Dendritic cell treated with granulocyte-macrophage colony-stimulating factor and Interleukin-4, amounts not matched to agents 40 ng/mL and 50 ng/mL, for 4 days (primary cell): ENCODE results near the gene DOK4.

ENCODE experiments used
- H3K27ac Mint-ChIP-seq: one replicate; pipeline ENCODE4 v1.8.0; 2022; ENCODE audit warnings: mild to moderate bottlenecking, mixed read lengths
- H3K27me3 Mint-ChIP-seq: one replicate; pipeline ENCODE4 v1.8.0; 2022; ENCODE audit warnings: mild to moderate bottlenecking, mixed read lengths
- H3K36me3 Mint-ChIP-seq: one replicate; pipeline ENCODE4 v1.8.0; 2022; ENCODE audit warnings: low read depth, mixed read lengths
- H3K4me1 Mint-ChIP-seq: one replicate; pipeline ENCODE4 v1.8.0; 2022; ENCODE audit warnings: low read depth, mixed read lengths
- H3K4me3 Mint-ChIP-seq: one replicate; pipeline ENCODE4 v1.8.0; 2022; ENCODE audit warnings: mild to moderate bottlenecking, moderate library complexity, mixed read lengths
- H3K9me3 Mint-ChIP-seq: one replicate; pipeline ENCODE4 v1.8.0; 2022; ENCODE audit warnings: mixed read lengths
- intact Hi-C: fragments of 100-400 bp; cut with micrococcal nuclease; formaldehyde crosslinking; loops from one replicate; pipeline ENCODE4 v1.15.0; 2022

DOK4 gene

GRCh38 chr16:57514791-57515600 is 28.7 kb upstream of the DOK4 start:
- Mint-ChIP-seq H3K4me1 (peaks cover 2% of the 10 kb centered on the region), H3K27ac (no peak overlapping the region), H3K36me3 (no peaks in the 10 kb centered on the region), H3K9me3 (no peaks in the 10 kb centered on the region), H3K27me3 (peaks cover 47% of the 10 kb centered on the region), H3K4me3 (no peak overlapping the region)
- intact Hi-C loops = loop anchor here (5.0 kb wide), 1 partner anchor 213 kb away; no protein-coding TSS in a partner anchor

DNA sequence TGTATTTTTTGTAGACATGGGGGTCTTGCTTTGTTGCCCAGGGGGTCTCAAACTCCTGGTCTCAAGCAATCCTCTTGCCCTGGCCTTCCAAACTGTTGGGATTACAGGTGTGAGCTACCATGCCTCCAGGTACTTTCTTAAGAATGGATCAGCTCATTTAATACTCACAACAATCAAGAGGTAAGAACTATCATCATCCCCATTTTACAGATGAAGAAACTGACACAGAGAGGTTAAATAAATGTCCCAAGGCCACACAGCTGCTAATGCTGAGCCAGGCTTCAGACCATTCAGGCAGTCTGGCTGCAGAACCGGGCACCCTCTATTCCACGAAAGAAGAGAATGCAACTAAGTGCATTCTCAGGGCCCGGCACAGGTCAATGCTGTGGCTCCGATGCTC is 28.1 kb upstream of the DOK4 start:
- Mint-ChIP-seq H3K4me1 (no peaks in the 10 kb centered on the region), H3K9me3 (no peaks in the 10 kb centered on the region), H3K36me3 (no peaks in the 10 kb centered on the region), H3K27me3 (peaks cover 47% of the 10 kb centered on the region), H3K27ac (no peak overlapping the region), H3K4me3 (no peak overlapping the region)
- intact Hi-C loops = no loop called here

DNA sequence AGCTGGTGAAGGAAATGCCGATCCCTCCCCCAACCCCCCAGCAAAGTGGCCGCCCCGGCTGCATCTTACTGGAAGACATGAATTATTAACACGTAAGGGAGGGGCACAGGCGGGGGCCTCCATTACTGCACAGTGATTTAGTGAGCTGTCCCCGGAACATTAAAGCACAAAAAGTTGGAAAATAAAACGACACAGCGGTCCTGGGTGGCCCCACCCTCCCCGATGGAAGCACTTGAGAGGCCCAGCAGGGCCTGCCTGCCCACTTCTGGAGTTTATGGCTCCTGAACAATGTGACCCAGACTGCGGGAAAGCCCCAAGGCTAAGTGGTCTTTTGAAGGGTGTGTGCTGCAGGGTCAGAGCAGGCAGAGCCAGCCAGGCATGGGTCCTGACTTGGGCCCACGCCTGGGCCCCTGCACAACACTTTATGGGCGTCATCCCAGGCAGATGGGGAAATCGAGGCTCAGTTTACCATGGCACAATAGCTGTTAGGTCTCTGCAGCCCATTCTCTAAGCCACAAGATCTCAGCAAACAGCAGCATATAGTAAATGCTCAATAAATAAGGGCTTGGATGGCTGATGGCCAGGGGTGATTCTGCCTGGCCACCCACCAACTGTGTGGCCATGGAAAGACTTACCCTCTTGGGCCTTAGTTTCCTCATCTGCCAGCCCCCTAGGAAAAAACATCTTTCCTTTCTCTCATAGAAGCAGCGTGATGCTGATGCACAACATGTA is 27.2 kb upstream of the DOK4 start:
- peaks cover 46% of the 10 kb centered on the region for H3K27me3 Mint-ChIP-seq
- no peaks in the 10 kb centered on the region for H3K9me3 Mint-ChIP-seq
- intact Hi-C loops = no loop called here
- no peak overlapping the region for H3K27ac Mint-ChIP-seq
- no peaks in the 10 kb centered on the region for H3K4me1 Mint-ChIP-seq
- no peaks in the 10 kb centered on the region for H3K36me3 Mint-ChIP-seq
- H3K4me3 Mint-ChIP-seq = no peak overlapping the region

DNA sequence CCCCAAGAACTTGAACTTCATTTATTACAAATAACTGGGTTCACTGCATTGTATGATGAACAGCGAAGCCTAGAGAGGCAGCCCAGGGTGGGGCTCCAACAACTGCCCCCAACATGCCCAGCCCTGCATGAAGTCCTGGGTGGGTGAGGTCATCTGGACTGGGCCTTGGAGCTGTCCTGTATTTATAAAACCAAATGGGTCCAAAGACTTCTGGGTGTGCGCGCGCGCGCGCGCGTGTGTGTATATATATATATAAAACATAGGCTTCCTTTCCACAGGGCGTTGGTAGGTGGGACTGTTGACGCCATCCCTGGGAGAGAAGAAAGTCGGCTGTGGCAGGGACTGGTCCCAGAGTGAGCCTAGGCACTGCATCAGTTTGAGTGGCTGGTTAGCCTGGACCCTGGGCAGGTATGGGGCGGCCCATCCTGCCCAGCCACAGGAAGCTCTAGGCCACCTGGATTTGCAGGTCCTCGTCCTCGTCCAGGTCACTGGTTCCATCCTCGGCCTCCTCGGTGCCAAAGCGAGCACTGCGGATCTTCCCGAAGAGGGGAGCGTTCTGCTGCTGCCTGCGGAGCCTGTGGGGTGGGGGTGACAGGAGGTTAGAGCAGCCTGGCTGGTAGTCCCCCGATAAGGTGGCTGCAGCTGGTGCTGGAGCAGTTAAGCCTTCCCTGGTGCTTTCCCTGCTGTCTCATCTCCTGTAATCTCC is 26.2 kb upstream of the DOK4 start:
- intact Hi-C loops = no loop called here
- Mint-ChIP-seq H3K4me1 (no peaks in the 10 kb centered on the region), H3K4me3 (no peak overlapping the region)

DNA sequence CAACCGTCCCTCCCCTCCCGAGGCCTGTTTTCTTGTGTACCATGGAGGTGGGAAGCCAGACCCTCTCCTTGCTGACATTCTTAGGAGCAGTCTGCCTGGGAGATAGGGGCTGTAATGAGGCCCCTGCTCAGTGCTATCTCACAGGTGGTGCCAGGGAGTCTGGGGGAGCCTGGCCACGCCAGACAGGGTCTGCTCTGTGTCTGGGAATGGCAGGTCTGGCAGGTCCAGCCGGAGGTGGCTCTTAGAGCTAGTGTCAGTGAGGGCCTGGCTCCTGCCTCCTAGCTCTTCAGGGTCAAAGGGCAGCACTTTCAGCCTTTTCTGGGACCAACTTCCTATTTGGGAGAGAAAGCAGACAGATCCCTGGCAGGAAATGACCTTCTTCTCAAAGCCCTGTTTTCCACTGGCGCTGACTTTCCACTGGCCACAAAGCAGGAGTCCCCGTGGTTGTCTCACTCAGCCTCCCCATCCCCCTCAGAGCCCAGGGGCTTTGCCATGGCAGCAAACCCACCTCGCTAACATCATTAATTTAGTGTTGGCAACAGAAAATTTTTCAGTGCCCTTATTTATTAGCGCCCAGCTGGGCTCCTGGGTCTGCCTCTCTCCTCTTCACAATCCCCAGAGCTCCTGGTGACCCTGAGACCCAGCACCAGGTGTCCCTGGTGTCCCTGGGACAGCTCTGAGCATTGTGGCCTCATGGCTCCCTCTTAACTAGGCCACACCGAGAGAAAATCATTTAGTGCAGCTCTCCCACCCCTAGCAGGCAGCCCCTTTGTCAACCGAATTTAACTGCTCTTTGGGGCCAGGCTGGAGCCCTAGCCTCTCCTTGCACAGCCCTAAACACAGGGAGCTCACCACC is 24.0 kb upstream of the DOK4 start:
- intact Hi-C loops = no loop called here

More for the DNA sequence above, 26.2 kb upstream of the DOK4 start:
- H3K36me3 Mint-ChIP-seq = no peaks in the 10 kb centered on the region
- H3K27me3 Mint-ChIP-seq = peaks cover 42% of the 10 kb centered on the region
- no peaks in the 10 kb centered on the region for H3K9me3 Mint-ChIP-seq
- no peak overlapping the region for H3K27ac Mint-ChIP-seq

GRCh38 chr16:57509231-57509923 is 23.1 kb upstream of the DOK4 start:
- H3K36me3 Mint-ChIP-seq = no peaks in the 10 kb centered on the region
- intact Hi-C loops = no loop called here
- no peak overlapping the region for H3K4me3 Mint-ChIP-seq
- H3K9me3 Mint-ChIP-seq = no peaks in the 10 kb centered on the region
- H3K4me1 Mint-ChIP-seq = no peaks in the 10 kb centered on the region
- H3K27ac Mint-ChIP-seq = no peak overlapping the region
- H3K27me3 Mint-ChIP-seq = peaks cover 40% of the 10 kb centered on the region

More for the DNA sequence above, 24.0 kb upstream of the DOK4 start:
- Mint-ChIP-seq H3K36me3 (no peaks in the 10 kb centered on the region), H3K27me3 (peaks cover 38% of the 10 kb centered on the region), H3K4me3 (no peak overlapping the region), H3K9me3 (no peaks in the 10 kb centered on the region), H3K4me1 (no peaks in the 10 kb centered on the region), H3K27ac (no peak overlapping the region)

DNA sequence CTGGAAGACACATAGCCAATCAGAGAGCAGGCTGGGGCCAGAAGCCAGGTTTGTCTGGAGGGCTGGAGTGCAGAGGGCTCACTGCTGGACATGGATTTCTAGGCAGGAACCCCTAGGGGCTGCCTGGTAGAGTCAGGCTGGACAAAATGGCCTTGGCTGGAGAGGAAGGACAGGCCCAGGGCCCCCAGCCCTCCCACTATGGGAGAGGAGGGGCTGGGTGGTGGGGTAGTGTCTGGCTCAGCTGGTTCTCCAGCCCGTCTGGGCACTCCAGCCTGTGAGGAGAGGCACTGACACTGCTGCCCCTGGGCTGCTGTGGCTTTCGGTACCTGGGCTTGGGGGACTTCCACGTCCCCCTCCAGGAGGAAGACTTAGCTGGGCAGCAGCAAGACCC is 21.7 kb upstream of the DOK4 start:
- Mint-ChIP-seq H3K27ac (no peak overlapping the region), H3K27me3 (peaks cover 37% of the 10 kb centered on the region), H3K9me3 (no peaks in the 10 kb centered on the region), H3K4me1 (no peaks in the 10 kb centered on the region), H3K36me3 (no peaks in the 10 kb centered on the region), H3K4me3 (no peak overlapping the region)
- intact Hi-C loops = no loop called here

GRCh38 chr16:57507136-57508034 is 21.1 kb upstream of the DOK4 start:
- Mint-ChIP-seq H3K27ac (no peak overlapping the region), H3K4me1 (no peaks in the 10 kb centered on the region), H3K4me3 (no peak overlapping the region), H3K9me3 (no peaks in the 10 kb centered on the region), H3K27me3 (peaks cover 37% of the 10 kb centered on the region), H3K36me3 (no peaks in the 10 kb centered on the region)
- intact Hi-C loops = no loop called here

GRCh38 chr16:57505169-57505568 is 18.9 kb upstream of the DOK4 start:
- no peaks in the 10 kb centered on the region for H3K4me1 Mint-ChIP-seq
- no peak overlapping the region for H3K27ac Mint-ChIP-seq
- no peaks in the 10 kb centered on the region for H3K36me3 Mint-ChIP-seq
- H3K4me3 Mint-ChIP-seq = no peak overlapping the region
- peaks cover 49% of the 10 kb centered on the region for H3K27me3 Mint-ChIP-seq
- intact Hi-C loops = no loop called here
- H3K9me3 Mint-ChIP-seq = no peaks in the 10 kb centered on the region

GRCh38 chr16:57504491-57504890 is 18.2 kb upstream of the DOK4 start:
- Mint-ChIP-seq H3K27ac (no peak overlapping the region), H3K27me3 (peaks cover 48% of the 10 kb centered on the region), H3K4me1 (no peaks in the 10 kb centered on the region), H3K9me3 (no peaks in the 10 kb centered on the region), H3K4me3 (no peak overlapping the region), H3K36me3 (no peaks in the 10 kb centered on the region)
- intact Hi-C loops = no loop called here

- Mint-ChIP-seq H3K27ac (no peak overlapping the region), H3K36me3 (no peaks in the 10 kb centered on the region), H3K27me3 (peaks cover 43% of the 10 kb centered on the region), H3K9me3 (no peaks in the 10 kb centered on the region), H3K4me1 (no peaks in the 10 kb centered on the region), H3K4me3 (no peak overlapping the region)
- intact Hi-C loops = no loop called here
Measured at GRCh38 chr16:57504001-57504400, 17.7 kb upstream of the DOK4 start.

DNA sequence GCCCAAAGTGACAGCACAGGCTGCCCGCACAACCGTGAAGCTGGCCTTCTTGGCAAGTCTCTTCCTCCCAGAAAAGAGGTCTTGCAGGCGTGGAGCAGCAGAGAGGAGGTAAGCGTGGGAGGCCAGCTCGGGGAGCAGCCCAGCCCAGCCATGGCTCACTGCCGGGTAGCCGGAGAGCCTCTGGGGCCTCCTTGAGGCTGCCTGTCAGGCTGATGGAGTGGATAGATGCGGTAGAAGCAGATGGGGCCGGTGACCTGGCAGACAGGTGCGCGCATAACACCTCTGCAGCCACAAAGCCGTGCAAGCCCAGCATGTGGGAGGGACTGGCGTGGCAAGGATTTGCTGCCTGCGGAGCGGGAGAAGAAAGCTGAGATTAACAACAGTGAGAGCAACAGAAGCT is 17.1 kb upstream of the DOK4 start:
- H3K9me3 Mint-ChIP-seq = no peaks in the 10 kb centered on the region
- no peak overlapping the region for H3K27ac Mint-ChIP-seq
- intact Hi-C loops = no loop called here
- no peaks in the 10 kb centered on the region for H3K36me3 Mint-ChIP-seq
- no peak overlapping the region for H3K4me3 Mint-ChIP-seq
- H3K27me3 Mint-ChIP-seq = peaks cover 40% of the 10 kb centered on the region
- H3K4me1 Mint-ChIP-seq = no peaks in the 10 kb centered on the region
